Testis (tissue), 5 donors: ENCODE results near the gene RSBN1L. TPM values are rescaled to one million over a fixed set of nuclear protein-coding genes. Genes with fewer than 3 reads are reported as not detected.
"Not testable (repeated sequence)": the region's sequence is repeated elsewhere in the genome, so short reads cannot be mapped to it uniquely, and the experiment has no call there.

Experiments
- DNase-seq: peaks from one replicate; pipeline ENCODE4 v3.0.0-alpha.2; 2019
- H3K27ac ChIP-seq, 2 donors: fragments of 200-600 bp; sonication (generic); one replicate each; pipeline ENCODE4 v1.5.1; 2019
- H3K27me3 ChIP-seq: fragments of 200-600 bp; sonication (generic); one replicate; pipeline ENCODE4 v1.5.1; 2019
- H3K36me3 ChIP-seq: fragments of 200-600 bp; sonication (generic); one replicate; pipeline ENCODE4 v1.5.1; 2017; ENCODE audit warnings: low read depth; ENCODE audit errors: missing control alignments
- H3K4me1 ChIP-seq: fragments of 200-600 bp; sonication (generic); one replicate; pipeline ENCODE4 v1.5.1; 2019
- H3K4me3 ChIP-seq, 2 donors: fragments of 200-600 bp; sonication (generic); one replicate each; pipeline ENCODE4 v1.5.1; 2017 to 2019
- H3K9me3 ChIP-seq: fragments of 200-600 bp; sonication (generic); one replicate; pipeline ENCODE4 v1.5.1; 2017
- POLR2A ChIP-seq: fragments of 450-650 bp; IDR thresholded peaks from one replicate; pipeline ENCODE4 v1.6.1; 2017; ENCODE audit warnings: antibody characterized with exemption, mild to moderate bottlenecking, moderate library complexity
- WGBS, 2 donors: methylation state at CpG; one replicate each; pipeline ENCODE4 v1.1.5; 2018; 5-methylcytosine and 5-hydroxymethylcytosine counted together
- intact Hi-C: fragments of 100-400 bp; cut with DNase I; formaldehyde crosslinking; loops from one replicate; pipeline ENCODE4 v1.15.1; 2023; ENCODE audit warnings: low total_unique reads
- long read RNA-seq, 2 donors: transcript quantifications; one replicate each; lab custom pipeline, GENCODE V29; 2026
- polyA plus RNA-seq: library from polyadenylated mRNA; stranded (reverse); fragments of 350-450 nt; fragmentation: Illumina TruSeq; extraction: RNeasy Lipid Tissue Mini Kit (QIAGEN cat#74804); gene quantifications from one replicate; pipeline ENCODE4 v1.2.3, GENCODE V29; 2014; ENCODE audit warnings: low read depth, low replicate concordance; ENCODE audit not compliant: insufficient read depth
- total RNA-seq, 2 donors: library from RNA; depleted of rRNA; stranded (reverse); fragments of >200 nt; gene quantifications; one replicate each; pipeline ENCODE4 v1.2.3, GENCODE V29; 2016
- TF ChIP-seq, protein P1 (sequence below), 3 experiments: fragments of 450-650 bp in 2 of 3; fragments of 200-600 bp in 1 of 3; sonication (generic) in 1 of 3; IDR thresholded peaks; one replicate each; pipeline ENCODE4 v1.5.1; 2016 to 2019; ENCODE audit warnings: antibody characterized with exemption in 3 of 3, mild to moderate bottlenecking in 2 of 3, moderate library complexity in 1 of 3

RSBN1L gene
- 10 to 100 TPM; 38.1 to 40.1 TPM for total RNA-seq
- 33.0 TPM for polyA plus RNA-seq
- long read RNA-seq, donor 1, full-length matches to known transcripts: 6 of 18 reads
- long read RNA-seq, donor 1, partial matches to known transcripts: 12 of 18 reads
- long read RNA-seq, donor 1, other reads (novel, unspliced or antisense): 0 of 18 reads
- long read RNA-seq, donor 2, full-length matches to known transcripts: 1 of 1 reads
- long read RNA-seq, donor 2, partial matches to known transcripts: 0 of 1 reads
- long read RNA-seq, donor 2, other reads (novel, unspliced or antisense): 0 of 1 reads

DNA sequence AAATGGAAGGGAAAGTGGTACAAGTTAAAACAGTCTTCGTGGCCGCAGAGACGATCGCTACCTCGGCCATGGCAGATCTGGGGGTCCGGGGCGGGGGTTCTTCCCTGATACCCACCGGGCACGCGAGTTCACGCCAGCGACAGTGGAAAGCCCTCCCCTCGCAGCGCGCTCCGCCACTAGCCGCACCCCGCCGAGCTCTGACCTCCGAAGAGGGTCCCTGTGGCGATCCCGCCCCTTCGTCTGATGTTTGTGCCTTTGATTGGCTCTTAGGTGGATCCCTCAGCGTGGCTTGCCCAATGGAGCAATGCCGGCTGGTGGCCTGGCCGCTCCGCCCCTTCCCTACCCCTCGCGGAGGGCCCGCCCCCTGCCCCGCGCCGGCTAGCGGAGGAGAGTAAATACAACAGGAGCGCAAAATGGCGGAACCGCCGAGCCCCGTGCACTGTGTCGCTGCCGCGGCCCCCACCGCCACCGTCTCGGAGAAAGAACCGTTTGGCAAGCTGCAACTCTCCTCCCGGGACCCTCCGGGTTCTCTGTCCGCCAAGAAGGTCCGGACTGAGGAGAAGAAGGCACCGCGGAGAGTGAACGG is at the start of gene RSBN1L:
TSS of gene RSBN1L (plus strand) at position 403 of the 586 bp plus-strand sequence. CDS start at position 414, 11 bp downstream.
- intact Hi-C loops: no loop called here
- TF ChIP-seq, protein P1, sequence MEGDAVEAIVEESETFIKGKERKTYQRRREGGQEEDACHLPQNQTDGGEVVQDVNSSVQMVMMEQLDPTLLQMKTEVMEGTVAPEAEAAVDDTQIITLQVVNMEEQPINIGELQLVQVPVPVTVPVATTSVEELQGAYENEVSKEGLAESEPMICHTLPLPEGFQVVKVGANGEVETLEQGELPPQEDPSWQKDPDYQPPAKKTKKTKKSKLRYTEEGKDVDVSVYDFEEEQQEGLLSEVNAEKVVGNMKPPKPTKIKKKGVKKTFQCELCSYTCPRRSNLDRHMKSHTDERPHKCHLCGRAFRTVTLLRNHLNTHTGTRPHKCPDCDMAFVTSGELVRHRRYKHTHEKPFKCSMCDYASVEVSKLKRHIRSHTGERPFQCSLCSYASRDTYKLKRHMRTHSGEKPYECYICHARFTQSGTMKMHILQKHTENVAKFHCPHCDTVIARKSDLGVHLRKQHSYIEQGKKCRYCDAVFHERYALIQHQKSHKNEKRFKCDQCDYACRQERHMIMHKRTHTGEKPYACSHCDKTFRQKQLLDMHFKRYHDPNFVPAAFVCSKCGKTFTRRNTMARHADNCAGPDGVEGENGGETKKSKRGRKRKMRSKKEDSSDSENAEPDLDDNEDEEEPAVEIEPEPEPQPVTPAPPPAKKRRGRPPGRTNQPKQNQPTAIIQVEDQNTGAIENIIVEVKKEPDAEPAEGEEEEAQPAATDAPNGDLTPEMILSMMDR (IDR thresholded peaks at IDR 0.05): peak; percentile 22 to 34 (median 29)
- peak; percentile 77 for TF ChIP-seq POLR2A
- H3K4me3 ChIP-seq: peak within 1 kb of the TSS; percentile 89 to 100
- peak within 1 kb of the TSS; percentile 98 to 99 for H3K27ac ChIP-seq
- H3K4me1 ChIP-seq: peaks cover 11% of the 10 kb centered on the region
- no peaks in the 10 kb centered on the region for H3K27me3 ChIP-seq
- H3K36me3 ChIP-seq: no peaks in the 10 kb centered on the region
- peak; percentile 100 for DNase-seq
- H3K9me3 ChIP-seq: no peaks in the 10 kb centered on the region
- WGBS, 2 donors: 0 to 1% methylated on average over 22 to 52 of the region's 53 CpGs

DNA sequence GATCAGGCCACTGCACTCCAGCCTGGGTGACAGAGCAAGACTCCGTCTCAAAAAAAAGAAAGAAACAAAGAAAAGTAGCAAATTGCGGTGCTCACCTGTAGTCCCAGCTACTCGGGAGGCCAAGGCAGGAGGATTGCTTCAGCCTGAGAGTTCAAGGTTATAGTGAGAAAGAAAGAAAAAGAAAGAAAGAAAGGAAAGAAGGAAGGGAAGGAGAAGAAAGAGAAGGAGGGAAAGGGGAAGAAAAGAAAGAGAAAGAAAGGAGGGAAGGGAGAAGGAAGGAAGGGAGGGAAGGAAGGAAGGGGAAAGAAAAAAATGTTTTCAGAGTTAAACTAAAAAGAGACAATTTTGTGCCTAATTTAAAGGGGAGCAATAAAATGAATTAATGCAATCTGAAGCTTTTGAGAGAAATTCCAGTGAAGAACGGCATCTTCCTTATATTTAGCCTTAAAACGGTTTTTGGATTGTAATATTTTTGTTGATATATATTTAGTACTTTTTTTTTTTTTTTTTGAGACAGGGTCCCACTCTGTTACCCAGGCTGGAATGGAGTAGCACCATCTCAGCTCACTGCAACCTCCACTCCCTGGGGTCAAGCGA is 47.4 kb upstream of the RSBN1L start:
- Histone ChIP-seq H3K36me3 (no peaks in the 10 kb centered on the region), H3K4me3 (no peak overlapping the region), H3K9me3 (no peaks in the 10 kb centered on the region), H3K27ac (no peak overlapping the region), H3K27me3 (no peaks in the 10 kb centered on the region), H3K4me1 (no peaks in the 10 kb centered on the region)
- 90 to 91% methylated on average over 6 of the region's 6 CpGs for WGBS, 2 donors
- intact Hi-C loops: no loop called here
- no peak for DNase-seq
- TF ChIP-seq POLR2A: no peak
- TF ChIP-seq, protein P1 (IDR thresholded peaks at IDR 0.05): no peak

DNA sequence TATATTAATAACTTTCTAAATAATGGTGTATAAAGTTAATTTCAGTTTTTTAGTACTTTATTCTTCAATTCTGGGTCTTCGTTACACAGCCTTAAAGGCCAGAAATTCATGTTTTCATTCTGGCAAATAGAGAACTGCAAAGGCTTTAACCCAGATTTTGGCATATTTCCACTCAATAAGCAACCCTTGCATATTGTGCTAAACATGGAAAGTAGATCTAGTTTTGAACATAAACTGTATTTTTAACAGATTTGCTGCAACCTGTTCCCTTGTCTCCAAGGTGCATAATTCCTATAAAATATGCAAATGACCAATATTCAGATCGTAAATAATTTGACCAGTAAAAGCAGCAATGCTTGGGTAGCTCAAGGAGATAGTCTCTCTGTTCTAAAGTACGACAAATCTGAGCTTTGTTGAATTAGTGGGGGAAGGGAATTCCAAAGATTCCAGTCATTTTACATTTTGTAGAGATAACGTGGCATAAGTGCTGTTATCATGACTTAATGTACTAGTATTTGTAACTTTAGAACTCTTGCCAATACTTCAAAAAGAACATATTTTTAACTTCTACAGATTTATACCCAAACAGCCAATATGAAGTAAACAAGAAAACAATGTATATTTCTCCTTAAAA is 46.4 kb upstream of the RSBN1L start:
- H3K4me3 ChIP-seq: no peak overlapping the region
- H3K4me1 ChIP-seq: no peaks in the 10 kb centered on the region
- H3K9me3 ChIP-seq: no peaks in the 10 kb centered on the region
- no peak for TF ChIP-seq POLR2A
- TF ChIP-seq, protein P1 (IDR thresholded peaks at IDR 0.05): no peak
- intact Hi-C loops: no loop called here
- H3K27ac ChIP-seq: no peak overlapping the region
- WGBS, 2 donors: 54 to 55% methylated on average over 4 of the region's 4 CpGs
- H3K27me3 ChIP-seq: no peaks in the 10 kb centered on the region
- DNase-seq: no peak
- no peaks in the 10 kb centered on the region for H3K36me3 ChIP-seq

DNA sequence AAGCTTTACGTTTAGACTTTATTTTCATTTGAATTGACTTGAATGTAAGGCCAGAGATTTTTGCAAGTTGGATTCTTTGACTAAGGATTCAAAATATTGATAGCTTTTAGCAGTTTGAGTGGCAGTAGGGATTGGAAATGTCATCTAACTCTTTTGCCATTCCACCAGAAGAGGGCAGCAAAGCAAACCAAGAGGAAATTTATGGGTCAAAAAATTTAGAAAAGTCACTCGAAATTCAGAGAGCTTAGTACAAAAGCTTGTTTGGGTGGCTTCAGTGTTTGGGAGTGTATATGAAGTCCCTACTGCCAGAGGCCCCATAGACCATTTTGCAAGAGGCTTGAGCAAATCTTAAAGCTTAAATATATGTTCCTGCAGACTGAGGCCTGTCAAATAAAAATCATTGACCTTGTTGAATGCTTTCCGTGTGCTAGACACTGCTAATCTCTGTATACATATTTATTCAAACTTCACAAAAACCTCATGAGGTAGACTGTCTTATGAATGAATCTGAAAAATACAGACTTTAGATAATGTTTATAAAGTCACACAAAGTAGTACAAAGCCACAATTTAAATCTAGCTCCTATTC is 44.6 kb upstream of the RSBN1L start:
- no peak for TF ChIP-seq POLR2A
- TF ChIP-seq, protein P1 (IDR thresholded peaks at IDR 0.05): peak; percentile 24 to 75 (median 71)
- intact Hi-C loops: no loop called here
- Histone ChIP-seq H3K4me3 (no peak overlapping the region), H3K36me3 (no peaks in the 10 kb centered on the region), H3K4me1 (no peaks in the 10 kb centered on the region), H3K27me3 (no peaks in the 10 kb centered on the region), H3K27ac (no peak overlapping the region), H3K9me3 (no peaks in the 10 kb centered on the region)
- DNase-seq: peak; percentile 28
- WGBS, 2 donors: 44 to 48% methylated on average over 3 of the region's 3 CpGs

DNA sequence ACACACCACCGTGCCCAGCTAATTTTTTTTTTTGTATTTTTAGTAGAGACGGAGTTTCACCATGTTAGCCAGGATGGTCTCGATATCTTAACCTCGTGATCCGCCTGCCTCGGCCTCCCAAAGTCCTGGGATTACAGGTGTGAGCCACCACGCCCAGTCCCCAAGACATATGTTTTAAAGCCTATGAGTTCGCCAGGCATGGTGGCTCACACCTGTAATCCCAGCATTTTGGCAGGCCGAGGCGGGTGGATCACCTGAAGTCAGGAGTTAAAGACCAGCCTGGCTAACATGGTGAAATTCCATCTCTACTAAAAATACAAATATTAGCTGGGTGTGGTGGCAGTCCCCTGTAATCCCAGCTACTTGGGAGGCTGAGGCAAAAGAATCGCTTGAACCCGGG is 43.4 kb upstream of the RSBN1L start:
- H3K9me3 ChIP-seq, intact Hi-C loops, H3K4me1 ChIP-seq, DNase-seq, H3K27ac ChIP-seq, H3K4me3 ChIP-seq, H3K27me3 ChIP-seq, H3K36me3 ChIP-seq: not testable (repeated sequence)
- WGBS, 2 donors: 96 to 97% methylated on average over 12 of the region's 12 CpGs
